Measurements from ENCODE around the gene PGAM4. TPM values are rescaled to one million over a fixed set of nuclear protein-coding genes. Genes with fewer than 3 reads are reported as not detected.
A peak's percentile ranks its signal among the peaks of the same experiment; 100 is the strongest.

PGAM4 gene
- total RNA-seq, 4 donors from 2014 or later, result not detected

DNA sequence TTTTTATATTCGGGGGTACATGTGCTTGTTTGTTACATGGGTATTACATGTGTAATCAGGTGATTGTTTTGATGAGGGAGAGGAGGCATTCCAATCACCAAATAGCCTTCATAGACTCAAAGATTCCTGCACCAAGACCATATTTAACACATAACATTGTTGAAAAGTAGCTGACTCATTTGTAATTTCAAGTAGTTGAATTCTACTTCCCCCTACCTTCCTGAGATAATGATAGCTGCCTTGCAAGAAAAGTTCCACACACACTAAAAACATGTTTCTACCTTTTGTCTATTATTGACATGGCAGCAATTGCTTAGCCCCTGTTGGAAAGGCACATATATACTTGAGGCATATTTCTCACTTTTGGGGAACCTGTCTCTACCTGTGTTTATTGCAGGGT, 16.1 kb downstream of the PGAM4 start:
- H3K27me3 ChIP-seq, result no peaks in the 10 kb centered on the region
- H3K27ac ChIP-seq, result peak overlapping the region in 2 of 4 donors; percentile 22 to 39
- in situ Hi-C loops (cut with MboI; ENCODE audit: low pct_ligation_motif_present in 1 of 4, low pct_unique_long_range_greater_than_20kb in 1 of 4, low sequenced_read_pairs in 3 of 4), result no loop called here
- no peak overlapping the region for H3K4me3 ChIP-seq
- TF ChIP-seq EP300 (IDR thresholded peaks at IDR 0.05; ENCODE audit: low read depth) (no peak), POLR2AphosphoS5 (IDR thresholded peaks at IDR 0.05) (no peak), POLR2A (IDR thresholded peaks at IDR 0.05) (no peak)
- TF ChIP-seq, protein P1, sequence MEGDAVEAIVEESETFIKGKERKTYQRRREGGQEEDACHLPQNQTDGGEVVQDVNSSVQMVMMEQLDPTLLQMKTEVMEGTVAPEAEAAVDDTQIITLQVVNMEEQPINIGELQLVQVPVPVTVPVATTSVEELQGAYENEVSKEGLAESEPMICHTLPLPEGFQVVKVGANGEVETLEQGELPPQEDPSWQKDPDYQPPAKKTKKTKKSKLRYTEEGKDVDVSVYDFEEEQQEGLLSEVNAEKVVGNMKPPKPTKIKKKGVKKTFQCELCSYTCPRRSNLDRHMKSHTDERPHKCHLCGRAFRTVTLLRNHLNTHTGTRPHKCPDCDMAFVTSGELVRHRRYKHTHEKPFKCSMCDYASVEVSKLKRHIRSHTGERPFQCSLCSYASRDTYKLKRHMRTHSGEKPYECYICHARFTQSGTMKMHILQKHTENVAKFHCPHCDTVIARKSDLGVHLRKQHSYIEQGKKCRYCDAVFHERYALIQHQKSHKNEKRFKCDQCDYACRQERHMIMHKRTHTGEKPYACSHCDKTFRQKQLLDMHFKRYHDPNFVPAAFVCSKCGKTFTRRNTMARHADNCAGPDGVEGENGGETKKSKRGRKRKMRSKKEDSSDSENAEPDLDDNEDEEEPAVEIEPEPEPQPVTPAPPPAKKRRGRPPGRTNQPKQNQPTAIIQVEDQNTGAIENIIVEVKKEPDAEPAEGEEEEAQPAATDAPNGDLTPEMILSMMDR (IDR thresholded peaks at IDR 0.05), result no peak
- 34% methylated on average over 1 of the region's 1 CpG; no CpG with 5 or more reads in 1 of the 2 donors for WGBS, 2 donors (ENCODE audit: low coverage in 1 of 2)
- DNase-seq, result no peak
- H3K4me1 ChIP-seq, result peaks cover 0 to 9% (median 0%) of the 10 kb centered on the region in 4 donors
- no peaks in the 10 kb centered on the region for H3K9me3 ChIP-seq
- intact Hi-C loops (cut with DNase I; ENCODE audit: low total_unique reads), result no loop called here
- no peaks in the 10 kb centered on the region for H3K36me3 ChIP-seq

DNA sequence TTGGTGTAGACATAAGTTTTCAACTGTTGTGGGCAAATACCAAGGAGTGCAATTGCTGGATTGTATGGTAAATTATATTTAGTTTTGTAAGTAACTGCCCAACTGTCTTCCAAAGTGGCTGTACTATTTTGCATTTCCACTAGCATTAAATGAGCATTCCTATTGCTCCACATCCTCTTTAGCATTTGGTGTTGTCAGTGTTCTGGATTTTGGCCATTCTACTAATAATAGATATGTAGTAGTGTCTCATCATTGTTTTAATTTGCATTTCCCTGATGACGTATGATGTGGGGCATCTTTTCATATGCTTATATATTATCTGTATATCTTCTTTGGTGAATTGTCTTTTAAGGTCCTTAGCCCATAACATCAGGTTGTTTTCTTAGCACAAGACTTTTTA, 17.3 kb downstream of the PGAM4 start:
- TF ChIP-seq EP300 (IDR thresholded peaks at IDR 0.05; ENCODE audit: low read depth), result no peak
- TF ChIP-seq, protein P1 (IDR thresholded peaks at IDR 0.05), result no peak
- no peak for TF ChIP-seq POLR2AphosphoS5 (IDR thresholded peaks at IDR 0.05)
- no peak for TF ChIP-seq POLR2A (IDR thresholded peaks at IDR 0.05)
- no peak for DNase-seq
- no peaks in the 10 kb centered on the region for H3K9me3 ChIP-seq
- peaks cover 0 to 9% (median 0%) of the 10 kb centered on the region in 4 donors for H3K4me1 ChIP-seq
- H3K27me3 ChIP-seq, result no peaks in the 10 kb centered on the region
- intact Hi-C loops (cut with DNase I; ENCODE audit: low total_unique reads), result no loop called here
- WGBS, 2 donors (ENCODE audit: low coverage in 1 of 2), result 67% methylated on average over 1 of the region's 1 CpG; no CpG with 5 or more reads in 1 of the 2 donors
- no peak overlapping the region for H3K4me3 ChIP-seq
- H3K36me3 ChIP-seq, result no peaks in the 10 kb centered on the region
- no peak overlapping the region for H3K27ac ChIP-seq
- in situ Hi-C loops (cut with MboI; ENCODE audit: low pct_ligation_motif_present in 1 of 4, low pct_unique_long_range_greater_than_20kb in 1 of 4, low sequenced_read_pairs in 3 of 4), result no loop called here

DNA sequence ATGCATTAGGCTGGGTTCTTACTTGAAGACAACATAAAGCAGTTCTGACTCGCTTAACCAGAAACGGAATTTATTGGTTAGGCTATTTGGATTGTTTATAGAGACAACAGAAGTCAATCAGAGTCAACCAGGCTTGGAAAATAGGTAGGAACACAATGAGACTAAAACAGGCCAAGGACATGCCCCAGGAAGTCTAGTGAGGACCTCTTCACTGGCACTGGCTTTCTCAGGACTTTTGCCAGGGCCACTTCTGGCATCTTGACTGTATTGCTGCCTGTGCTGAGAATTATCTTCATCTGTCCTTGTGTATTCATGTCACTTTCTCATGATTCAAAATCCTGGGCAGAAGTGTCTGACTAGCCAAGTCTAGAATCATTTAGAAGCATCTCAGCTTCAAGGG, 19.6 kb downstream of the PGAM4 start:
- Histone ChIP-seq H3K9me3 (no peaks in the 10 kb centered on the region), H3K27me3 (no peaks in the 10 kb centered on the region), H3K4me3 (no peak overlapping the region), H3K36me3 (no peaks in the 10 kb centered on the region), H3K4me1 (peaks cover 0 to 9% (median 0%) of the 10 kb centered on the region in 4 donors), H3K27ac (no peak overlapping the region)
- no peak for TF ChIP-seq EP300 (IDR thresholded peaks at IDR 0.05; ENCODE audit: low read depth)
- no peak for TF ChIP-seq POLR2A (IDR thresholded peaks at IDR 0.05)
- no peak for TF ChIP-seq POLR2AphosphoS5 (IDR thresholded peaks at IDR 0.05)
- TF ChIP-seq, protein P1 (IDR thresholded peaks at IDR 0.05), result no peak
- 69 to 76% methylated on average over 2 of the region's 2 CpGs for WGBS, 2 donors (ENCODE audit: low coverage in 1 of 2)
- intact Hi-C loops (cut with DNase I; ENCODE audit: low total_unique reads) (no loop called here), in situ Hi-C loops (cut with MboI; ENCODE audit: low pct_ligation_motif_present in 1 of 4, low pct_unique_long_range_greater_than_20kb in 1 of 4, low sequenced_read_pairs in 3 of 4) (no loop called here)
- no peak for DNase-seq

DNA sequence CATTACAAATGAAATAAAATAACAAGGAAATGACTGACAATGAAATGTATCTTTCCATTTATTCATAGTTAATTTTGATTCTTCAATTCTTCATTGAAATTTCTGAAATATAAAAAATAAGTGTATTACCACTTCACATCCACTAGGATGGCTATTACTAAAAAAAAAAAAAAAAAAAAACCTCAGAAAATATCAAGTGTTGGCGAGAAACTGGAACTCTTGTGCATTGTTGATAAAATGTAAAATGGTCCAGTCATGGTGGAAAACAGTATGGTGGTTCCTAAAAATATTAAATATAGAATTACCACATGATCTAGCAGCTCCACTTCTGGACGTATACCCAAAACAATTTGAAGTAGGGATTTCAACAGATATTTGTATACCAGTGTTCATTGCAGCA, 22.9 kb downstream of the PGAM4 start:
- intact Hi-C loops (cut with DNase I; ENCODE audit: low total_unique reads), result no loop called here
- Histone ChIP-seq H3K27ac (no peak overlapping the region), H3K9me3 (no peaks in the 10 kb centered on the region), H3K36me3 (no peaks in the 10 kb centered on the region), H3K27me3 (no peaks in the 10 kb centered on the region), H3K4me1 (no peaks in the 10 kb centered on the region), H3K4me3 (no peak overlapping the region)
- in situ Hi-C loops (cut with MboI; ENCODE audit: low pct_ligation_motif_present in 1 of 4, low pct_unique_long_range_greater_than_20kb in 1 of 4, low sequenced_read_pairs in 3 of 4), result no loop called here
- no peak for DNase-seq
- 79 to 100% methylated on average over 1 to 2 of the region's 2 CpGs for WGBS, 2 donors (ENCODE audit: low coverage in 1 of 2)
- TF ChIP-seq EP300 (IDR thresholded peaks at IDR 0.05; ENCODE audit: low read depth) (no peak), POLR2A (IDR thresholded peaks at IDR 0.05) (no peak), POLR2AphosphoS5 (IDR thresholded peaks at IDR 0.05) (no peak)
- TF ChIP-seq, protein P1 (IDR thresholded peaks at IDR 0.05), result no peak

Measured in transverse colon (tissue), 4 donors.